HL-60 (cell line): ENCODE results near the gene OR2D3.
"Not testable (repeated sequence)": the region's sequence is repeated elsewhere in the genome, so short reads cannot be mapped to it uniquely, and the experiment has no call there.

Experiments
- DNase-seq, 2 experiments: peaks; one replicate each; pipeline ENCODE4 v3.0.0-alpha.2; 2010 to 2020; ENCODE audit warnings: low read depth in 1 of 2, low spot score in 1 of 2
- H3K27ac ChIP-seq: fragments of 250-450 bp; sonication (Bioruptor Pico); replicated peaks from 2 replicates; pipeline ENCODE4 v1.5.1; 2020; ENCODE audit warnings: mild to moderate bottlenecking, moderate library complexity
- H3K27me3 ChIP-seq: fragments of 250-450 bp; sonication (Bioruptor Pico); 2 replicates; pipeline ENCODE4 v1.5.1; 2021; ENCODE audit warnings: mild to moderate bottlenecking, moderate library complexity; ENCODE audit not compliant: insufficient read depth, poor library complexity, severe bottlenecking
- H3K4me3 ChIP-seq: replicated peaks from 2 replicates; pipeline ENCODE4 v1.5.1; 2011; ENCODE audit warnings: mild to moderate bottlenecking, control low read depth, low read length; ENCODE audit not compliant: insufficient read depth
- GABPA ChIP-seq: IDR thresholded peaks from 2 replicates; pipeline ENCODE4 v1.6.1; 2012; ENCODE audit warnings: low read depth
- POLR2AphosphoS5 ChIP-seq: IDR thresholded peaks from 2 replicates; pipeline ENCODE4 v1.6.1; 2012; ENCODE audit warnings: low read depth
- SPI1 ChIP-seq: IDR thresholded peaks from 2 replicates; pipeline ENCODE4 v1.6.1; 2012; ENCODE audit warnings: low read depth, mild to moderate bottlenecking, borderline replicate concordance
- TF ChIP-seq, protein P1 (sequence below): IDR thresholded peaks from 2 replicates; pipeline ENCODE4 v1.6.1; 2012; ENCODE audit warnings: low read depth; ENCODE audit not compliant: insufficient replicate concordance
- TF ChIP-seq, protein P2 (sequence below): IDR thresholded peaks from one replicate; pipeline ENCODE4 v1.5.1; 2011; ENCODE audit warnings: low read length, control low read depth, inconsistent platforms; ENCODE audit not compliant: insufficient read depth

The OR2D3 gene

DNA sequence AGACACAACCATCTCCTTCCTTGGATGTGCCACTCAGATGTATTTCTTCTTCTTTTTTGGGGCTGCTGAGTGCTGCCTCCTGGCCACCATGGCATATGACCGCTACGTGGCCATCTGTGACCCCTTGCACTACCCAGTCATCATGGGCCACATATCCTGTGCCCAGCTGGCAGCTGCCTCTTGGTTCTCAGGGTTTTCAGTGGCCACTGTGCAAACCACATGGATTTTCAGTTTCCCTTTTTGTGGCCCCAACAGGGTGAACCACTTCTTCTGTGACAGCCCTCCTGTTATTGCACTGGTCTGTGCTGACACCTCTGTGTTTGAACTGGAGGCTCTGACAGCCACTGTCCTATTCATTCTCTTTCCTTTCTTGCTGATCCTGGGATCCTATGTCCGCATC is 43.9 kb upstream of the OR2D3 start:
- Histone ChIP-seq H3K27me3 (no peaks in the 10 kb centered on the region), H3K27ac (no peak overlapping the region), H3K4me3 (no peak overlapping the region)
- no peak for DNase-seq
- TF ChIP-seq, protein P1, sequence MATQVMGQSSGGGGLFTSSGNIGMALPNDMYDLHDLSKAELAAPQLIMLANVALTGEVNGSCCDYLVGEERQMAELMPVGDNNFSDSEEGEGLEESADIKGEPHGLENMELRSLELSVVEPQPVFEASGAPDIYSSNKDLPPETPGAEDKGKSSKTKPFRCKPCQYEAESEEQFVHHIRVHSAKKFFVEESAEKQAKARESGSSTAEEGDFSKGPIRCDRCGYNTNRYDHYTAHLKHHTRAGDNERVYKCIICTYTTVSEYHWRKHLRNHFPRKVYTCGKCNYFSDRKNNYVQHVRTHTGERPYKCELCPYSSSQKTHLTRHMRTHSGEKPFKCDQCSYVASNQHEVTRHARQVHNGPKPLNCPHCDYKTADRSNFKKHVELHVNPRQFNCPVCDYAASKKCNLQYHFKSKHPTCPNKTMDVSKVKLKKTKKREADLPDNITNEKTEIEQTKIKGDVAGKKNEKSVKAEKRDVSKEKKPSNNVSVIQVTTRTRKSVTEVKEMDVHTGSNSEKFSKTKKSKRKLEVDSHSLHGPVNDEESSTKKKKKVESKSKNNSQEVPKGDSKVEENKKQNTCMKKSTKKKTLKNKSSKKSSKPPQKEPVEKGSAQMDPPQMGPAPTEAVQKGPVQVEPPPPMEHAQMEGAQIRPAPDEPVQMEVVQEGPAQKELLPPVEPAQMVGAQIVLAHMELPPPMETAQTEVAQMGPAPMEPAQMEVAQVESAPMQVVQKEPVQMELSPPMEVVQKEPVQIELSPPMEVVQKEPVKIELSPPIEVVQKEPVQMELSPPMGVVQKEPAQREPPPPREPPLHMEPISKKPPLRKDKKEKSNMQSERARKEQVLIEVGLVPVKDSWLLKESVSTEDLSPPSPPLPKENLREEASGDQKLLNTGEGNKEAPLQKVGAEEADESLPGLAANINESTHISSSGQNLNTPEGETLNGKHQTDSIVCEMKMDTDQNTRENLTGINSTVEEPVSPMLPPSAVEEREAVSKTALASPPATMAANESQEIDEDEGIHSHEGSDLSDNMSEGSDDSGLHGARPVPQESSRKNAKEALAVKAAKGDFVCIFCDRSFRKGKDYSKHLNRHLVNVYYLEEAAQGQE, result no peak

DNA sequence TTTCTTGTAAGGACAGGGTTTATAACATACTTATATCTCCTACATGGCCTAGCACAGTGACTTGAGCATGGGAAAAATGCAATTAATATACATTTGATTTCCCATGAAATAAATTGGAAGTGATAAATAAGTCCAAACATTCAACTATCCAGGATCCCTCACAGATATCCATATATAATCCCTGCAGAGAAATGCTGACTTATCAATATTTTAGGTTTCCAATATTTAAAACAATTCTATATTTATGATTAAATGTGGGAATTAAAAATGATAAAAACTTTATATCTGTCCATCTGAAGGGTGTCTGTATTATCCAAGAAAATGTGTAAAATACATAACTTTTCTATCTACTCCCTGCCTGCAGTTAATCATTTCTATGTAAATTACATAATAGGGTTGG is 38.1 kb upstream of the OR2D3 start:
- no peak for TF ChIP-seq SPI1
- TF ChIP-seq, protein P1, result no peak
- TF ChIP-seq, protein P2, sequence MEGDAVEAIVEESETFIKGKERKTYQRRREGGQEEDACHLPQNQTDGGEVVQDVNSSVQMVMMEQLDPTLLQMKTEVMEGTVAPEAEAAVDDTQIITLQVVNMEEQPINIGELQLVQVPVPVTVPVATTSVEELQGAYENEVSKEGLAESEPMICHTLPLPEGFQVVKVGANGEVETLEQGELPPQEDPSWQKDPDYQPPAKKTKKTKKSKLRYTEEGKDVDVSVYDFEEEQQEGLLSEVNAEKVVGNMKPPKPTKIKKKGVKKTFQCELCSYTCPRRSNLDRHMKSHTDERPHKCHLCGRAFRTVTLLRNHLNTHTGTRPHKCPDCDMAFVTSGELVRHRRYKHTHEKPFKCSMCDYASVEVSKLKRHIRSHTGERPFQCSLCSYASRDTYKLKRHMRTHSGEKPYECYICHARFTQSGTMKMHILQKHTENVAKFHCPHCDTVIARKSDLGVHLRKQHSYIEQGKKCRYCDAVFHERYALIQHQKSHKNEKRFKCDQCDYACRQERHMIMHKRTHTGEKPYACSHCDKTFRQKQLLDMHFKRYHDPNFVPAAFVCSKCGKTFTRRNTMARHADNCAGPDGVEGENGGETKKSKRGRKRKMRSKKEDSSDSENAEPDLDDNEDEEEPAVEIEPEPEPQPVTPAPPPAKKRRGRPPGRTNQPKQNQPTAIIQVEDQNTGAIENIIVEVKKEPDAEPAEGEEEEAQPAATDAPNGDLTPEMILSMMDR, result no peak
- TF ChIP-seq GABPA, result no peak
- no peak for TF ChIP-seq POLR2AphosphoS5
- DNase-seq, result no peak
- no peak overlapping the region for H3K4me3 ChIP-seq
- no peaks in the 10 kb centered on the region for H3K27me3 ChIP-seq
- no peak overlapping the region for H3K27ac ChIP-seq

DNA sequence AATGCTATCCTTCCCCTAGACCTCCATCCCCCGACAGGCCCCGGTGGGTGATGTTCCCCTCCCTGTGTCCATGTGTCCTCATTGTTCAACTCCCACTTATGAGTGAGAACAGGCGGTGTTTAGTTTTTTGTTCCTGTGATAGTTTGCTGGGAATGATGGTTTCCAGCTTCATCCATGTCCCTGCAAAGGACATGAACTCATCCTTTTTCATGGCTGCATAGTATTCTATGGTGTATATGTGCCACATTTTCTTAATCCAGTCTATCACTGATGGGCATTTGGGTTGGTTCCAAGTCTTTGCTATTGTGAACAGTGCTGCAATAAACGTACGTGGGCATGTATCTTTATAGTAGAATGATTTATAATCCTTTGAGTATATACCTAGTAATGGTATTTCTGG is 33.1 kb upstream of the OR2D3 start:
- DNase-seq, H3K27me3 ChIP-seq, H3K27ac ChIP-seq, H3K4me3 ChIP-seq: not testable (repeated sequence)

DNA sequence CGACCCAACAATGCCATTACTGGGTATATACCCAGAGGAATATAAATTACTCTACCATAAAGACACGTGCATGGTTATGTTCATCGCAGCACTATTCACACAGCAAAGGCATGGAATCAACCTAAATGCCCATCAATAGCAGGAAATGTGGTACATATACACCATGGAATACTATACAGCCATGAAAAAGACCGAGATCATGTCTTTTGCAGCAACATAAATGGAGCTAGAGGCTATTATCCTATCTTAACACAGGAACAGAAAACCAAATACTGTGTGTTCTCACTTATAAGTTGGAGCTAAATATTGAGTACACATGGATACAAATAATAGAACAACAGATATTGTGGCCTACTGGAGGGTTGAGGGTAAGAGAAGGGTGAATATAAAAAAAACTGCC is 32.0 kb upstream of the OR2D3 start:
- no peak for DNase-seq
- Histone ChIP-seq H3K4me3 (no peak overlapping the region), H3K27me3 (no peaks in the 10 kb centered on the region), H3K27ac (no peak overlapping the region)
- TF ChIP-seq, protein P1, result no peak
- TF ChIP-seq POLR2AphosphoS5, result no peak
- TF ChIP-seq GABPA, result no peak
- TF ChIP-seq SPI1, result no peak
- TF ChIP-seq, protein P2, result no peak
